ENCODE results near the gene PPIC.
"Not testable (repeated sequence)": the region's sequence is repeated elsewhere in the genome, so short reads cannot be mapped to it uniquely, and the experiment has no call there.

PPIC gene

DNA sequence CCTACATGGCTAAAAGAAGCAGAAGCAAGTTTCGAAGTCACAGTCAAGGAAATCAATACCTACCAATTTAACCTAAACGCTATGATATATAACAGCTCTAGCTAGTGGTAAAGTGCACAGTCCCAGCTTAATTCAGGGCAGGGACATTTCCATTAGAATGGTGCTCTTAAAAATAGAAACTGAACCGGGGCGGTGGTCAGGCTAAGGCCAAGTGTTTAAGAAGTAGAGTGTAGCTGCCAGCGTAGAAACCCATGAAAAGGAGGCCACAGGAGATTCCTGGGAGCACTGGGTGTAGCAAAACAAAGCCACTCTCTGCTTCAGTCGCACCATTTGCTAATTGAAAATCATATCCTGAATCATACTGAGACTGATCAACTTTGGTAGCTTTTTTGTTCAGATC is 28.8 kb downstream of the PPIC start:
- no peak for DNase-seq (ENCODE audit: low read depth)

DNA sequence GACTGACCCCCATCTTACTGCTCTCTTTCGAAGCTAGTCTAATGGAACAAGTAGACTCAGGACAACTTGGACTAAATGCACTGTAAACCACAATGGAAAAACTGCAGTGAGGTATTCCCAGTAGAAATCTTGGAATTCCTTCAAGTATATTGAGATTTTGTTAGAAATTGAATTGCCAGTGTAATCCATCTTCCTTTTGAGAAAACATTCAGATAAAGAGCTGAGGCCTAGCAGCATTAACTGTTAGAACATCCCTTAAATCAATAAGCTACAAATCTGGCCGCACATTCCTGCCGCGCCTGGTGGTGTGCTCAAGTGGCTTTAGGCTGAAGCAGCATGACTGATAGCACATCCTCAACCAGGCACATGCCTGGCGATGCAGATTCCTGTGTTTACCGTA is 29.3 kb downstream of the PPIC start:
- no peak for DNase-seq (ENCODE audit: low read depth)

DNA sequence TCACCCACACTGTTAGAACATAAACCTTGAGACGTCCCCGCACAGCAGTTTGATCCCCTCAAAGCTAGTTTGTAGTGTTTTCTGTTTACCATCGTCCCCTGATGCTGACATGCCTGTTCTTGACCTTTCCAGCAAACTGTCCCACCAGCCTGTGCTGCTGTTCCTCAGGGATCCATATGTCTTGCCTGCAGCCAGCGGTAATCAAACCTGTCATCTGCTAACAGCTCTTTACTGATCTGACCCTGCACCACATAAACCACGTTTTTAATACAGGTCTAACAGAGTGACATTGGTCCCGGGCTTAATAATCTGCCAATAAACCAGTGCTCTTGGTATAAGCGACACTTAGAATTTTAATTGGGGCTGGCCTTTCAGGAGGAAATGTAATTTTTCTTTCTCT is 34.7 kb downstream of the PPIC start:
- no peak for DNase-seq (ENCODE audit: low read depth)

DNA sequence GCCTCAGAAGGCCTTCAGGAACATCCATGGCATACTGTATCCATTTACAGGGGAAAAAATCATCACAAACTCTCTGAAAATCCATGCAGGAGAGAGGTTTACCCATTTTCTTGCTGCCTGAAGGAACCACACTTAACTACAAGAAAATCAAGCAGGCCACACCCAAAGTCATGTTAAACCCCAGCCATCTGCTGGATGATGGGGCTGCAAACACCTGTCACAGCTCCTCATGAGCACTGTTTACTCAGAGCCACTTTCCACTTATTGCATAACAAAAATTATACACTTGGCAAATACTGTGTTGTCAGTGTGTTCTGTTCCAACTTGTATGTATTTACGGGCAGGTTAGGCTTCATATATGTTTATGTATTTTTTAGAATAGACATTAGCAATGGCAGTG is 35.8 kb downstream of the PPIC start:
- DNase-seq (ENCODE audit: low read depth), result no peak

DNA sequence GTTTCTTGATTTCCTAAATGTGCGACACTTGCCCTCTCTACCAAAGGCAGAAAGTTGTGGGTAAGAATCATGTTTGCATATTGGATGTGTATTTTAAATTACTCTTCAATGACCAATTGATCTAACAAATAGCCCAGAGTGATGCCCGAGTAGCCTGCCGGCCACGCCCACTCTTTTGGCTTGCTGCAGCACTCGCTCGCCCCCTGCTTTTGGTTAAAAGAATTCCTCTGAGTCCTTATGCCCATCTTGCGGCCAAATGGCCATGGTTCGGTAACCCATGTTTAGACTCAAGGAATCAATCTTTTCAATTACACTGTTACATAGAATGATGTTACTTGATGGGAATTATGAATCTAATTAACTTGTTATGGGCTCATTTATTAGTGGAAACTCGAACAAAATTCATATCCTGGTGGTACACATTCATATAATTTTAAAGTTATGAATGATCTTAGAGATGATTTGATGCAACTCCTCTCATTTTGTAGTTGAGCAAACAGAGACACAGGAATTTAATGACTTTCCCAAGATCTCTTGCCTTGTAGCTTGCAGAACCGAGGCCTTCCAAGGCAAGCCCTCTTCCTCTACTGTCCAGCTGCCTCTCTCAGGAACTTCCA is 36.5 kb downstream of the PPIC start:
- no peak for DNase-seq (ENCODE audit: low read depth)

DNA sequence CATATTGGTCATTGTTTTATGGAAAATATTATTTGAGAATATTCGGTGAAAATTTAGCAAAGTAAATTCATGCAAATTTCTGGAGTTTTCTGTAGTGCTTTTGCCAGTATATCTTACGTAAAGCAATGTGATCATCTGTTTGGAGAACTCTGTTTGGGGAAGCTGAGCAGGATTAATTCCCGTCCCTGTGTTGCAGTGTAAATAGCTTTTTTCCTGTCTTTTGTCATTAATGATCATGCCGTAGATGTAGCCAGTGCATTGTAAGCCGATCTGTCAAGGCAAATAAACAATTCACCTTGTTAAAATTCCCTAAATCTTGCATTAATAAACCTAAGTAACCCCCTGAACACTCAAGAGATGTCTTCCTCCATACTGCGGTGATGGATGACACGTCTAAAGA is 39.2 kb downstream of the PPIC start:
- no peak for DNase-seq (ENCODE audit: low read depth)

DNA sequence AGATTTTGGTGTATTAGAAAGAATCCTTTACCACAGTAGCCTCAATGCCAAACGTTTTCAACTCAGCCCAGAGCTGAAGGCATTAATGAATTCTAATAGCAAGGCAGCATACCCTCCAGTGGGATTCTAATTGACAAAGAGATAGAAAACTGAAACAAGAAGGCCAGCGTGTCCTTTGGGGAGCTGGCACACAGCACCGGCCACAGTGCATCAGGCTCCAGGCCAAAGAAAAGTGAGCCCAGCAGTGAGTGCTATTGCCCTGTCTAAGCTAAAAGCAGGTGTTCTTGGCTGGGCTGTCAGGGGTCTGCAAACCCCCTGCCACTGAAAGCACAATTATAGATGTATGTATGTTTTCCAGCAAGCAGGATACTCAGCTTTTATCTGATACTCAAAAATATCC is 40.4 kb downstream of the PPIC start:
- DNase-seq (ENCODE audit: low read depth), result no peak

DNA sequence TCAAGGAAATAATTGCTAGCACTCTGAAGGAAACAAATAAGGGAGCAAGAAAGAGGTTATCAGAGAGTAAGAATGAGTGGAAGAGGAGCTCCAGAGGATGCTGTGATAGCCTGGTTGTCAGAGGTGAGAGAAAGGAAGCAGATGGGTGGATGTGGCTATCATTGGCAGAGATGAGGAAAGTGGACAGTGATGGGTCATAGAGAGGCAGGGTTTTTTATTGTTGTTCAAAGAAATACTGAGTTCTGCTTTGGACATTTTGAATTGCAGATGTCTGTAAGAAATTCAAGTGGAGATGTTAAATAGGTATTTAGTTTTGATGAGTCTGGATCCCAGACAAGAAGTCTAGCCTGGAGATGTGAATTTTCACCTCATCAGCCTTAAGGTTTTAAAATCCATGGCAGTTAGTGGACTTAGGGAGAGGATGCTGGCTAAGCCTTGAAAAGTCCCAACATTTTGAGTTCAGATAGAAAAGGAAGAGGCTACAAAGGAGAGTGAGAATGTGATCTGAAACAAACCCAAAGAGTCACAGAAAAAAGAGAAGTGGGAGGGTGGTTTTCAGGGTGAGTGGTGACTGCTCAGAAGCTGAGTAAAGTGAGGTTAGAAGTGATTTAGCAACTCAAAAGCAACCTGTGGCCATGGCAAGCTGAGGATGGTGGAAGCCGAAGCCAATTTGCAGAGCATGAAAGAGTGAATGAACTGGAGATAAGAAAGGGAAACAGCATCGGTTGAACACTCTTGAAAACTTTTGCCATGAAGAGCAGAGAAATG is 50.4 kb downstream of the PPIC start:
- no peak for DNase-seq (ENCODE audit: low read depth)

DNA sequence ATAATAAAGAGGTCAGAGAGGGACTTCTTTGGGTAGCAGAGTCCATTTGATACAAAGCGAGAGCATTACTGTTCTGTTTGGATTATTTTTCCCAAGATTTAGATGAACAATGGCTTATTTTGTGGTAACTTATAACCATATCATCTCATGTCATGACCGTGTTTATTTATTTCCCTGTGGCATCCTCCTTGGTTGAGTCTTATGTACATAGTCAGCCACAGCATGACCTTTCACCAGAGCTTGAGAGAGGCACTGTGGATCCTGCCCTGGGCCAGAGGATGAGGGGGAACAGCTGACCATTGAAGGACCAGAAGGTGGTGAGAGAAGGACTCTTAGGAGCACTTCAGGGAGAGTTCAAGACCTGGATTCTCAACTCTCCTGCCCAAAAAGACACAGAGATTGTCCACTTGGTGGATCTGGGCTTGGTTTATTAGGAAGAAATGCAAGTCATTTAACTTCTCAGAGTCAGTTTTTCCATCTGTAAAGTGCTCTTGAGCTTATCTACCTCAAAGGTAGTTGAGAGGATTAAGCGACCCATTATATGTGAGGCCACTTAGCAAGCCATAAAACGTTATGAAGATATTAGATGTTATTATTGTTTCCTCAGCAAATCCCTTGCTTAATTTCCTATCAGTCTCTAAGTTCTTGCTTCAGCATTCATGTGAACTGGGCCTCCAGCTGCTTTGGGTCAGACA is 51.4 kb downstream of the PPIC start:
- no peak for DNase-seq (ENCODE audit: low read depth)

DNA sequence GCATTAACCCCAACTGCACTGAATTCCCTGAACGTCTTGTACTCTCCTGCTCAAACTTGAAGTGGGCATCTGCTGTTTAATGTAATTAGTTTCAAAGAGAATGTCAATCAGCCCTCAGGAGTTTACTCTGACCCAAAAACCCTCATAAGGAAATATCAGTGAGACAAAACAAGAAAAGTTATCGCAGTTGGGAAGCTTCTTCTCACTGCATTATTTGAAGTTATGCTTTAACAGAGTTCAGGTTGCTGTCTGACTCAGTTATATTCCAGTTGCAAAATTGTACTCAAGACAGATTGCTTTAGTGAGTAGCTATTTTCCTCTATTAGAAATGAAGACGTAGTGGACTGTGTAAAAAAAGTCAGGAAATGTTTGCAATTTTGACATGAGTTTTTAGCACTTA is 52.1 kb downstream of the PPIC start:
- no peak for DNase-seq (ENCODE audit: low read depth)

DNA sequence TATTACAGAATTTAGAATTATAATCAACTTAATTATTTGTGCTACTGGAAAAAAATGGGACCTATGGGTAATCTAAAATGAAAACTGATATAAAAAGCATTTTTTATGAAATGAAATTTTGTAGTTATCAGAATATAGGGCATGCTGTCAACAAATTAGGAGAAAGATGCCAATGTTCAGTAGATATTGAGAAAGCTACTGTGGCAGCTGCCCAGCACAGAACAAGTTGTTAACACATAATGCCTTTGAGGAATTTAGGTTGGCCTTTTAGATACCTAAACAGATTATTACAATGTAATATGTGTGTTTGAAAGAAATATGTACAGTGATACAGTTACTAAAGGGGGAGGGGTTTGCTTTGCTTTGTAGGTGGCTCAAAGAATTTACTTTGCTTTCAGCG is 54.1 kb downstream of the PPIC start:
- no peak for DNase-seq (ENCODE audit: low read depth)

DNA sequence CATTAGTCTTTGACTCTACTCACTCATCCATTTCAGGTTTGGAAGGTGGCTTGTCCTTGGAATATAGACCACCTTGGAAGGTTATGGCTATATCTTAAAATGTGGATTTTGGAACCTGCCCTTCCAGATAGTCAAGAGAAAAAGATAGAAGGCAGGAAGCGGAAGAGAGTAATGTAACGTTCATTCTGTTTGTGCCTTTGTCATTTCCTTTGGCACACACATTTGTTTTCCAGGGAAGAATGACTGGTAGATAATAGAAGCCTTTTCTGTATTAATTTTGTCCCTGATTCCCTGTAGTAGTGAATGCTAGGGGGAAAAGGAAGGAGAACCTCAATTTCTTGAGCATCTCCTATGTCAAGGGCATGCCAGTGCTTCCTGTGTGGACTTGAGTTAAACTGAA is 54.7 kb downstream of the PPIC start:
- DNase-seq (ENCODE audit: low read depth), result no peak

DNA sequence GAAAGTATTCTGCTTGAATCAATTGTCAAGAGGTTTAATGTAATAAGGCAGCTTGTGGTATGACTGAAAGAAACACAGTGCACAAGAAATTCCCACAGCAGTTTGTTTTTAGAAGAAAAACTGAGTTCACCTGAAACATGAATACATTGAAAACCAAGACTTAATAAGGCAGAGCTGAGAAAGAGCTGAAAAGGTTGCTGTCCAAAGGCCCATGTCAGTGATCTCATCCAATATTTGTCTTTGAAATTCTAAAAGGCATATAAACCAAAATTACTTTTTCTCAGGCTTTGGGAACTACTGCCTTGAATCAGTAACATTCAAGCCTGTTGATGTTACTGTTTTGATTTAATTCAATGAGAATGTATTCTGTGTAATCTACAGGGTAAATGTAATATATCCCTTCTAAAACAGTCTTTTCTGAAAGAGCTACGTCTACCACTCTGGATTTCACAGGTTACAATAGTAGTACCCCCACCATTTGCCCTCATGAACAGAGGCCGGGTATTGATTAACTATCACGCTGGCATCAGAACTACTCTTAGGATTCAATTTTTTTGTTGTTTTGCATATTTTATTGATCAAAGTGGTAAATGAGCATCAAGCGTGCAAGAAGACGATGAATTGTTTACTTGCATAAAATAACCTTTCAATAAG is 57.8 kb downstream of the PPIC start:
- no peak for DNase-seq (ENCODE audit: low read depth)

DNA sequence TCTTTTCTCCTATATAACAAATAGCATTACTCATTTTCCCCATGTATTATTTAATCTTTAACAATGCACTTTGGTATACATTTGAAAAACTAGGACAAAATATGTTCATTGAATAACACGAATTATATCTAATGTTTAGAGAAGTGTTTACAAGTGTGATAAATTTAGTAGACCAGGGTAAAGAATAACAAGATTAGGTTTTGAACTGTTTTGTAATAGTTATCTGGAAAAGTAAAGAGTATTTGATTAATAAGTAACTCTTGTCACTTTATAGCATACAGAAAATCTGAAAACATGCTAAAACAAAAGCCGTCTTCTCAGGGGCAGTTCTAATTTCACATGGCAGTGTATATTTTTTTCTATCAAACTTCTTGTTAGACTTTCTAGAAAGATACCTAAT is 58.5 kb downstream of the PPIC start:
- DNase-seq (ENCODE audit: low read depth), result no peak

DNA sequence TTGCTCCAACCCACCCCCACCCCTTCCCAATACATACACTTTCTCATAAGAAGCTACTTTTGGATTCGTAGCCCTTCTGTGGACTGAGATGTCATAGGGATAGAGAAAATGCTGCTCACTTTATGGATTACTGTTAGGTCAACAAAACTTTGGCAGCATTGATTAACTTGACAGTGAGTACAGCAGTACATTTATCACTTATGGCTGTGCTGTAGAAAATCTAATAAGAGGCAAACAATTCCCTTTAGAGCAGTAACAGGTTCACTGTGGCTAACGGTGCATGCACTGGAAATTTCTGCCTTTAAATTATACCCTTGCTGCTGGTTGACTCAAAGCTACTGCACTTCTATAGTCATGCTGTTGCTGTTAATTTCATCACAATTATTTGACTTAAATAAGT is 59.2 kb downstream of the PPIC start:
- no peak for DNase-seq (ENCODE audit: low read depth)

DNA sequence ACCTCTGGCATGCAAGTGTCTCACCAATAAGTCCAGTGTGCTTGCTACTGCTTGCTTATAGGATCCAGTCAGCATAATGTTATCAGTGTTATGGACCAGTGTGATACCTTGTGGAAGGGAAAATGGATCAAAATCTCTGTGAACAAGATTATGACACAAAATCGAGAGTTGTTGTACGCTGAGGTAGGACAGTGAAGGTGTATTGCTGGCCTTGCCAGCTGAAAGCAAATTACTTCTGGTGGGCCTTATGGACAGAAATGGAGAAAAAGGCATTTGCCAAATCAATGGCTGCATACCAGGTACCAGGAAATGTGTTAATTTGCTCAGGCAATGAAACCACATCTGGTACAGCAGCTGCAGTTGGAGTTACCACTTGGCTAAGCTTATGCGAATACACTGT is 62.3 kb downstream of the PPIC start:
- not testable (repeated sequence) for DNase-seq (ENCODE audit: low read depth)

DNA sequence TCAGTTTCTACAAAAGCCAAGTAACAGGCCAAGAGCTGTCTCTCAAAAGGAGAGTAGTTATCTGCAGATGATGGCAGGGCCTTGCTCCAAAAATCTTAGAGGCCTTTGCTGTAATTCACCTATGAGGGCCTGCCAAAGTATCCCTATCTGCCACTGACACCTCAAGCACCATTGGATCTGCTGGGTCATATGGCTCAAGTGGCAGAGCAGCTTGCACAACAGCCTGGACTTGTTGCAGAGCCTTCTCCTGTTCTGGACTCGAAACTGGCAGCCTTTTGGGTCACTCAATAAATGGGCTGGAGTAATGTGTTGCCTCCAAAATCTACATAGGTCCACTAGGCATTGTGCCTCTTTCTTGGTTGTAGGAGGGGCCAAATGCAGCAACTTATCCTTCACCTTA is 62.8 kb downstream of the PPIC start:
- DNase-seq (ENCODE audit: low read depth), result not testable (repeated sequence)

Data from stimulated activated CD8-positive, alpha-beta memory T cell treated with anti-CD3 and anti-CD28 coated beads, Interleukin-12 subunit alpha, Interleukin-12 subunit beta, amount 100 ng/mL, for 1 hour (primary cell).